ENCODE data around the gene AKIP1. TPM values are rescaled to one million over a fixed set of nuclear protein-coding genes. Genes with fewer than 3 reads are reported as not detected.

The AKIP1 gene
- total RNA-seq, result 18.4 and 28.2 TPM in 2 replicates

GRCh38 chr11:8911029-8911823 lies at the start of gene AKIP1:
TSS of gene AKIP1 (plus strand) at chr11:8911189. CDS start at chr11:8911450, 261 bp downstream.

GRCh38 chr11:8932564-8933180 lies 21.7 kb downstream of the AKIP1 start, which contains the start of gene C11orf16:
TSS of gene C11orf16 (minus strand) at chr11:8932947. CDS start at chr11:8932308, 639 bp downstream.

GRCh38 chr11:8942518-8943066 lies 31.6 kb downstream of the AKIP1 start, which contains the start of gene ASCL3:
TSS of gene ASCL3 (minus strand) at chr11:8943016. CDS start at chr11:8938161, 4,855 bp downstream.

GRCh38 chr11:8964324-8965320 lies 53.6 kb downstream of the AKIP1 start, which contains the start of gene TMEM9B:
TSS of gene TMEM9B (minus strand) at chr11:8964442. CDS start at chr11:8964313, 129 bp downstream.

Other genes with a start within 250 kb of the AKIP1 start
- 0.54 and 1.8 TPM in 2 replicates for gene TRIM66, start 228.5 kb upstream of the AKIP1 start, total RNA-seq
- gene RPL27A, start 228.4 kb upstream of the AKIP1 start, total RNA-seq, result 1,029 and 1,253 TPM in 2 replicates
- gene C11orf16, start 21.8 kb downstream of the AKIP1 start, total RNA-seq, result not detected in 2 replicates
- gene ASCL3, start 31.8 kb downstream of the AKIP1 start, total RNA-seq, result not detected in 2 replicates
- 39.2 and 41.2 TPM in 2 replicates for gene TMEM9B, start 53.3 kb downstream of the AKIP1 start, total RNA-seq
- gene NRIP3, start 92.8 kb downstream of the AKIP1 start, total RNA-seq, result 2.6 and 9.7 TPM in 2 replicates
- gene SCUBE2, start 180.4 kb downstream of the AKIP1 start, total RNA-seq, result 9.6 and 13.0 TPM in 2 replicates